Kidney epithelial cell (primary cell): ENCODE results near the gene LRCH1. TPM values are rescaled to one million over a fixed set of nuclear protein-coding genes. Genes with fewer than 3 reads are reported as not detected.

ENCODE experiments used
- DNase-seq: peaks from one replicate; pipeline ENCODE4 v3.0.0-alpha.2; 2010; ENCODE audit warnings: low read depth
- H3K27me3 ChIP-seq: 2 replicates; pipeline ENCODE4 v1.6.0; 2011; ENCODE audit warnings: low read length; ENCODE audit not compliant: control insufficient read depth, insufficient read depth
- H3K36me3 ChIP-seq: 2 replicates; pipeline ENCODE4 v1.5.1; 2011; ENCODE audit warnings: low read length; ENCODE audit not compliant: control insufficient read depth, insufficient read depth
- H3K4me3 ChIP-seq: 2 replicates; pipeline ENCODE4 v1.5.1; 2011; ENCODE audit warnings: low read depth, mild to moderate bottlenecking, control low read depth, low read length
- CTCF ChIP-seq: IDR thresholded peaks from 2 replicates; pipeline ENCODE4 v1.5.1; 2011; ENCODE audit warnings: mild to moderate bottlenecking, moderate library complexity, low read length, control low read depth, inconsistent platforms; ENCODE audit not compliant: insufficient read depth, poor library complexity, severe bottlenecking
- total RNA-seq: library from RNA; depleted of rRNA; stranded (reverse); fragments of >200 nt; gene quantifications from 2 replicates; pipeline ENCODE4 v1.2.3, GENCODE V29; 2015

Gene LRCH1
- total RNA-seq, 1 donor from 2014 or later = 14.0 TPM

- no peak for DNase-seq
- TF ChIP-seq CTCF = no peak
- Histone ChIP-seq H3K4me3 (peak overlapping the region; percentile 68), H3K36me3 (no peaks in the 10 kb centered on the region), H3K27me3 (no peaks in the 10 kb centered on the region)
These were observed 243.2 kb downstream of the LRCH1 start for GRCh38 chr13:46796129-46796514.

GRCh38 chr13:46796515-46797474 is 243.8 kb downstream of the LRCH1 start, which contains the start of gene ESD:
TSS of gene ESD (minus strand) at chr13:46797161. CDS start at chr13:46791413, 5,748 bp downstream.
- no peak for TF ChIP-seq CTCF
- no peaks in the 10 kb centered on the region for H3K36me3 ChIP-seq
- DNase-seq = peak; percentile 66
- H3K4me3 ChIP-seq = peak within 1 kb of the TSS; percentile 68
- H3K27me3 ChIP-seq = no peaks in the 10 kb centered on the region

- peak; percentile 14 for DNase-seq
- Histone ChIP-seq H3K27me3 (no peaks in the 10 kb centered on the region), H3K36me3 (no peaks in the 10 kb centered on the region), H3K4me3 (peak overlapping the region; percentile 68)
- no peak for TF ChIP-seq CTCF
These were observed 244.7 kb downstream of the LRCH1 start for GRCh38 chr13:46797501-46798237.

GRCh38 chr13:46799139-46799538 is 246.2 kb downstream of the LRCH1 start:
- Histone ChIP-seq H3K36me3 (no peaks in the 10 kb centered on the region), H3K4me3 (no peak overlapping the region), H3K27me3 (no peaks in the 10 kb centered on the region)
- no peak for TF ChIP-seq CTCF
- DNase-seq = no peak

GRCh38 chr13:46801858-46802257 is 248.9 kb downstream of the LRCH1 start:
- Histone ChIP-seq H3K4me3 (no peak overlapping the region), H3K36me3 (no peaks in the 10 kb centered on the region), H3K27me3 (no peaks in the 10 kb centered on the region)
- DNase-seq = no peak
- no peak for TF ChIP-seq CTCF

Other genes starting within 250 kb of the LRCH1 start
- gene RUBCNL, start 165.9 kb upstream of the LRCH1 start, total RNA-seq = 1.8 and 5.5 TPM in 2 replicates
- 128 and 131 TPM in 2 replicates for gene ESD, start 244.0 kb downstream of the LRCH1 start, total RNA-seq